Medulla oblongata (tissue), 1 donor: ENCODE data around the gene CRAMP1.

ENCODE experiments used
- DNase-seq: peaks from one replicate; pipeline ENCODE4 v3.0.0-alpha.2; 2015; ENCODE audit errors: extremely low spot score

The CRAMP1 gene

DNA sequence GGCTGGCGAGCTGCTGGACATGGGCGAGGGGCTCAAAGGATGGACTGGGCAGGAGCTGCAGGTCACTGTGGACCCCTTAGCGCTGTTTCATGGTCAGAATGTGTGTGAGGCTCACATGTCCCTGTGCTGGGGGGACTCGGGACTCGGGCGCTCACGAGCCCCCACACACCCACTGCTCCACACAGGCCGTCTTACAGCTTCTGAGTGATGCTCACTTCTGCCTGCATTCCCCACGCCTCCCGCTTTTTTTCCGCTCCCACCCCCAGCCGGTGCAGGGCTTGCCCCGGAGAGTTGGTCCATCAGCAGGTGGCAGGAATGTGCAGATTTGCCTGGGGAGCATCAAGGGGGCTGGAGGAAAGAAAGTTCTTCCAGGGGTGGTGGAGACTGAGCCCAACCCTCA lies 45.7 kb downstream of the CRAMP1 start:
- DNase-seq, result no peak

DNA sequence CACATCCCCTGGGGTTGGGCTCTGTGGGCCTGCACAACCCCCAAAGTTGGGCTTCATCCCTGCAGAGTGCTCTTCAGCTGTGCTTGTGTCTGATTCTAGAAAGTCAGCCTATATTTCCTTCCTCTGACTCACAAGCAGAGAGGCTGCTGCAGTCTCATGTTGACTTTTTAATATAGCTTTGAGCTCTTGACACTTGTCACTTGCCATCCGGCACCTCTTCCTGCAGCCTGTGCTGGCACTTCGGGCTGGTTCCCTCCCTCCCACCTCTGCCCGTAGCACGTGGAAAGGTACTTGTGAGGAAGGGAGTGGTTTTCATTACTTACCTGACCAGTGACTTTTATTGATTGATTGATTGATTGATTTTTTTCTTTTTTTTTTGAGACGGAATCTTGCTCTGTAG lies 46.9 kb downstream of the CRAMP1 start:
- no peak for DNase-seq

DNA sequence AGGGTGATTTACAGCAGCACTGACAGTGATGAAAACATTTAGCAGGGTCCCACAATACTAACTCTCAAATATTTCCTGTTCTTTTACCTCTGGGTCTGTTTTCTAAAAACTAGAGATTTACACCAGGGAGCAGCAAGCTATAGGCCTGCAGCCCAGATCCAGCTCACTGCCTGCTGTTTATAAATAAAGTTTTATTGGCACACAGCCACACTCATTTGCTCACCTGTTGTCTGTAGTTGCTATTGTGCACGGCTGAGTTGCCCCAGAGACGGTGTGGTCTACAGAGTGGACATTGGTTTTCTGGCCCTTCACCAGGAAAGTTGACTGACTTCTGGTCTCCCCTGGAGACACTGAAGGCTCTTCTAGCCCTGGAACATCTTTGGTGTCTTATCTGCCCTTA lies 49.7 kb downstream of the CRAMP1 start:
- no peak for DNase-seq

DNA sequence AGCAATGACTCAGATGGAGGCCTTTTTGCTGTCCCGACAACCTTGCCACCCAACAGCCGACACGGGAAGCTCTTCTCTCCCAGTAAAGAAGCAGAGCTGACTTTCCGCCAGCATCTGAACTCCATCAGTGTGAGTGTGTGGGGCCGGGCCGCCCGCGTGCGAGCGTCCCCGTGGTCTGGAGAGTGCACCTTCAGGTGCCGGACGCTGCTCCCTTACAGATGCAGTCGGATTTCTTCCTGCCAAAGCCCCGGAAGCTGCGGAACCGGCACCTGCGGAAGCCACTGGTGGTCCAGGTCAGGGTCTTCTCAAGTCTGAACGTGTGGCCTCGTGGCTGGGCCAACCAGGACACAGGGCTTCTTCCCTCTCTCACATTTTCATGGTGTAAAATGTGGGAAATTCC lies 50.4 kb downstream of the CRAMP1 start:
- no peak for DNase-seq

DNA sequence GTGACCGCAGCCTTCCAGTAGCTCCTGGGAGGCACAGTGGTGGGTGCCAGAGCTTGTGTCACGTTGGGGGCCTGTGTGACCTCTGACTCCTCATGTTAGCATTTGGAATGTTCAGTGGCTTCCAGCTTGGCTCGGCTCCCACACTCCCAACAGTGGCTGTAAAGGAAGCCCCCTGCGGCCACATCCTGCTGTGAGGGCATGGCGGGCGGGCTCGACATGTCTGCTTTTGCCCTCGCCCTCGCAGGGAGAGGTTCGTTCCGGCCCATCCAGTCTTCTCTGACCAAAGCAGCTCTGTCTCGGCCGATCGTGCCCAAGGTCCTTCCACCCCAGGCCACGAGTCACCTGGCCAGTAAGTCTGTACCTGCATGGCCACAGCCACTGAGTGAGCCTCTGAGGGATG lies 53.7 kb downstream of the CRAMP1 start:
- DNase-seq, result no peak

DNA sequence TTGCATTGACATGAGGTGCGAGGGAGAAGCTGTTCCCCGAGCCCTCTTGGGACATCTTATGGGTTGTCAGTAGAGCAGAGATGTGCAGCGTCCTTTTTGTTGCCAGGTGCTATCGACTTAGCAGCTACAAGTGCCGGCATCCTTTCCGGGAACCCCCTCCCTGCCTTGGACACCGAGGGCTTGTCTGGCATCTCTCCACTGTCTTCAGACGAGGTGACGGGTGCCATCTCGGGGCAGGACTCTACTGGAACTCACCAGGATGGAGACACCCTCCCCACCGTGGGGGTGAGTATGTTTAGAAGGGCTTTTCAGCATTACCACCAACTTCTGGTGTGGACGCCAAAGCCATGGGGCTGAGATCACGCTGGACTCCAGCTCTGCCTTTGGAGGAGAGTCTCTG lies 54.2 kb downstream of the CRAMP1 start:
- DNase-seq, result no peak

DNA sequence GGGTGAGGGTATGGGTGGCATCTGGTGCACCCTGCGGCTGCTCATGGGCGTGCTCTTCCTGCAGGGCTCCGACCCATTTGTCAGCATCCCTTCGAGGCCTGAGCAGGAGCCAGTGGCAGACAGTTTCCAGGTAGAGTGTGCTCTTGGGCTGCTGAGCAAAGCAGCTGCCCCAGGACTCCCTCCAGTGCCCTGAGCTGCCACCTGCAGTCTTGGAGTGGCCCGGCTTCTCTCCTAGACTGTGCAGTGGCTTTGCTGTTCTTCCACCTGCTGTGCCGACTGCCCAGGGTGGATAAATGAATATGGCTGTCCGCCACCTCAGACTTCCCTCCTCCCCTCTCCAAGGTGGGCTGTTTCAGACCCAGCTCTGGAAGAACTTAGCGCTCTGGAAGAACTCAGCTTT lies 55.1 kb downstream of the CRAMP1 start:
- DNase-seq, result no peak

DNA sequence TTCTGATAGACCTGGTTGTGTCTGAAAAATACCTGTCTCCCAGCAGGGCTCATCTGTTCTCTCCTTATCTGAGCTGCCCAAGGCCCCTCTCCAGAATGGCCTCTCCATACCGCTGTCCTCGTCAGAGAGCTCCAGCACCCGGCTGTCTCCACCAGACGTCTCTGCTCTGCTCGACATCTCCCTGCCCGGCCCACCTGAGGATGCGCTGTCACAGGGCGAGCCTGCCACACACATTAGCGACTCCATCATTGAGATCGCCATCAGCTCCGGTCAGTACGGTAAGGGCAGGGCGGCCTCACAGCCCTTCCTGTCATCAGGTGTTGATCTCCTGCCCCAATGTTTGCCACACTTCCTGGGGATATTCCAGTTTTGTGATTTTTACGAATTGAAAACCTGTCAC lies 55.8 kb downstream of the CRAMP1 start:
- no peak for DNase-seq

DNA sequence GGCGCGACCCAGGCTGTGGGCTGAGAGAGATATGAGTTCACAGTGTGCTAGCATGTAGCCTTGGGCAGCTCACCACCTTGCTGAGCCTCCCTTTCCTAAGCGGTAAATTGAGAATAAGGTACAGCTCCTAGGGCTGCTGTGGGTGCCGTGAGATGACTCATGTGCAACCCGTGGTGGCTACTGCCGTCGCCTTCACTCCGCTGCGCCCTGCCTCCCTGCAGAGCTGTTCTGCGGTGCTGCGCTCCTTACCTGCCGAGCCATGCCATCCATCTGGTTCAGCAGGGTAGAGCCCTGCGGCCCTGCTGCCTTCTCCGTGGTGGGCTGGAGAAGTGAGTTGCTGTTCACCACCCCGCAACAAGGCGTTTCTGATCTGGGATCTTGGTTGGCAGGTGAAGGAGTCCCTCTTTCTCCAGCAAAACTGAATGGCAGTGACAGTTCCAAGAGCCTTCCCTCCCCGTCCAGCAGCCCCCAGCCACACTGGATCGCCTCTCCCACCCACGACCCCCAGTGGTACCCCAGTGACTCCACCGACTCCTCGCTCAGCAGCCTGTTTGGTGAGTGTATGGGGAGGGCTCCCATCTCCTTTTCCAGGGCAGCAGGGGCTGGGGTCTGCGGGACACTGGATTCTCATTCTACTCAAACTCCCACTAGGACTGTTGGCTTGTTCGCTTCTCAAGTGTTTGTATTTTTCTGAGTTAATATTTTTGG lies 56.6 kb downstream of the CRAMP1 start:
- no peak for DNase-seq

DNA sequence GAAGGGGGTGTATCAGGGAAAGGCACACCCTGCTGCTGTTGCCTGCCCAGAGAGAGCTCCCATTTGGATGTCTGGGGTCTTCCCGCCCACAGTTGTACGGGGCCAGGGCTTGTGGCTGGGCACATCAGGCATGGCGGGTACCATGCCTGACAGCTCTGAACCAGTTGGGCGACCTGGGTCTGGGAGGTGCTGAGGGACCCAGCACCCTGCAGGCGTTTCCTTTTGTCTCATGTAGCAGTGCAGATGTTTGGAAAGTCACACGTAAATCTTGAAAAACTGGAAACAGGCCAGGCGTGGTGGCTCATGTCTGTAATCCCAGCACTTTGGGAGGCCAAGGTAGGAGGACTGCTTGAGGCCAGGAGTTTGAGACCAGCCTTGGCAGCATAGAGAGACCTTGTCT lies 57.5 kb downstream of the CRAMP1 start:
- no peak for DNase-seq

DNA sequence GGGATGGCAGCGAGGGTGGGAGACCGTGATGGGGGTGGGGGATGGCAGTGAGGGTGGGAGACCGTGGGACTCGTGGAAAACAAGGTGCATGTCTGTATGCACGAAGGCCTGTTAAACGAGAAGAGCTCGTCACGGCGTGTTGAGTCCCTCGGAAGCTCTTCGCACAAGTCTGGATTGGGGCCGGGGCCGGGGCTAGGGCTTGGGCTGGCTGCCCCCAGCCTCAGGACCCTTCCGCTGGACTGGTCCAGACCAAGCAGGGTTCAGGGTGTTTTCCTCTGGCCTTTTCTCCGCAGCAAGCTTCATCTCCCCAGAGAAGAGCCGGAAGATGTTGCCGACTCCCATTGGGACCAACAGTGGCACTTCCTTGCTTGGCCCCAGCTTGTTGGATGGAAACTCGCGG lies 58.2 kb downstream of the CRAMP1 start:
- DNase-seq, result no peak

DNA sequence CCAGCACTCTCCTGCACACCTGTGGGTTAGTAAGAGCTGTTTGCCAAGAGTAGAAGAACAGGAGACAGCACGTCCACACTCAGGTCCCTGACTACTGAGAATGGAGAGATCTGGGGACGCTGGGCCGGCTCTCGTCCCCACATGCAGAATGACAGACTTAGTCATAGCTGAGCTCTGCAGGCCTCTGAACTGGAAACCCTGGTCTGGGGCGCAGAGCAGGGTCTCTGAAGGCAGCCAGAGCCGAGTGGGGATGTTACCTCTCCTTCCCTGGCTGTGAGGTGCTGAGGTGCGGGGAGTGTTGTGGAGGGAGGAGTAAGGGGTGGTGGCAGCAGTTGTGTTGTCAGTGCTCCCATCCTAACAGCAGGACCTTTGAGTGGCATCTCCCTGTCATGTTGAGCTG lies 58.7 kb downstream of the CRAMP1 start:
- DNase-seq, result no peak

DNA sequence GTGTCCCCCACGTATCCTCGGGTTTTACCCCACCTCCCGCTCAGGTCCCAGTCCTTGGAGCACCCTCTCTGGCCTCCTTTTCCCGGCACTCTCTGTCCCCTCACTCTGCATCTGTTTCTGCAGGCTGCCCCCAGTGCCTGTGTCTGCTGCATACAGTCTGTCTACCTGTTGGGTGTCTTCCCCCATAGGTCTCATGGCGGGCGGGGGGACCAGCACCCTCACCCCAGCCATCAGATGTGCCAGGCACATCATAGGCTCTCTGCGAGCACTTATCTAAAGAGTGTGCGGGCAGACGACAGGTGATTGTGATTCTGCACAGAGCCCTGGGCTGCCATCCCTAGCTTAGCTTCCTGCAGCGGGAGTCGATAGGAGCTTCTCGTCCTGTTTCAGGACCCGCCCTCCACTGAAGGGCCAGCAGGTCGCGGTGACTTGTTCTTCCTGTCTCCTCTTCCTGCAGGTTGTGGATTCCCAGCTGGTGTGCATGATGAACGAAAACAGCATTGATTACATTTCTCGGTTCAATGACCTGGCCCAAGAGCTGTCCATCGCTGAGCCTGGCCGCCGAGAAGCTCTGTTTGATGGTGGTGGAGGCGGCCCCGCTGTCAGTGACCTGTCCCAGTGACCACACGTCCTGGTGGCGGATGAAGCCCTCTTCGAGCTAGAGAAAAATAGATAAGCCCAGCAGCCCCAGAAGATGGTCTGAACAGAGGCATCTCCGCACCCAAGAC lies 61.4 kb downstream of the CRAMP1 start:
- DNase-seq, result no peak

DNA sequence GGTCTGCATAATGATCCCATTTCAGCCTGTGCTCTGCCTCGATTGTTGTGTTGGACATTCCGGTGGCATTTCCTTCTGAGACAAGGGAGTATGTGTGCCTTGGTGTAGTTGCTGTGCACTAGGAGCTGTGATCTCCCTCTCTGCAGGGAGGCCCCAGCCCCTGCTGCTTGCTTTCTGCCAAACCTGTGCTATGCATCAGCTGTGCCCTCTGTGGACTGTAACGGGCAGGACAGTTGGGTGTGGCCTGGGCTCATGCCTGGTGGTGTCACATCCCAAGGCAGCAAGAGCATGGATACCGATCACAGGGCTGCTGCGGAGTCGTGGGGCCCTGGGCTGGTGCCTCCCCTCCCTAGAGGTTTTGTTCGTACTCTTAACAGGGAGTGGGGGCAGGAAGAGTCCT lies 62.1 kb downstream of the CRAMP1 start:
- DNase-seq, result no peak

DNA sequence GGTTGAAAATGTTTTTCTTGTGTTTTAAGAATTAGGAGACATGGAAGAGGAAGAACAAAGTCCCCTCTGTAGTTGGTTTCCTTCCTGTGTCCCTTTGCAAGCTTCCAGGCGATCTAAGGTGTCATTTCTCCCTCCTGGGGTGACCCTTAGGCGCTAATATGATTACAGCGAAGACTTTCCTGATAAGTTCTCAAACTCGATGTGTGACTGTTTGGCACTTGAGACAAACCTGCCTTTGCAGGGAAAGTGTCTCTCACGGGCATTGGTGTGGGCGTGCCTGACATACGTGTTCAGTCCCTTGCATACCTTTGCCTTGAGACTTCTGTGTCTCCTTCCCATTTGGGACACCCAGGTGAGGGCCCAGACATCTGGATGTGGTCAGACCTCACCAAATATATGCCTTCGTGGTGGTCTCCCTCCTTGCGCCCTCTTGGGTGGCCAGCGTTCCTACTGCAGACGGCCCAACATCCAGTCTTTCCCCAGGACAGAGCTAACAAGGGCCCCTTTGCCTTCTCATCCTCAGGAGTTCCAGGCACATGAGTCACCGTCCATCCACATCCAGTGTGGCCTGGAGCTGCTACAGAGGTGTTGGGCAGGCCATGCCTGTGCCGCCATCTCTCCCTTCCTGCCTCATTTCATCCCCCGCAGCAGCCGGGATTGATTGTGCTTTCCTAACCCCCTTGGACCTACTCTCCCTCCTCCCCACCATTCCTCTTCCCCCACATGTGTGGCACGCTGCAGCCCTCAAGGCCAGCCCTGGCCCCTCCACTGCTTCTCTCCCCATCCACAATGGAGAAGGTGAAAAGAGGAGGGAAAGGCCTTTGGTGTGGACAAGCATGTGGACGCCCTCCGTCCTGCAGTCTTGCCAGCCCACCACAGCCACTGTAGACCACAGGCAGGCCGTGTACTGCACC lies 62.8 kb downstream of the CRAMP1 start:
- DNase-seq, result no peak

DNA sequence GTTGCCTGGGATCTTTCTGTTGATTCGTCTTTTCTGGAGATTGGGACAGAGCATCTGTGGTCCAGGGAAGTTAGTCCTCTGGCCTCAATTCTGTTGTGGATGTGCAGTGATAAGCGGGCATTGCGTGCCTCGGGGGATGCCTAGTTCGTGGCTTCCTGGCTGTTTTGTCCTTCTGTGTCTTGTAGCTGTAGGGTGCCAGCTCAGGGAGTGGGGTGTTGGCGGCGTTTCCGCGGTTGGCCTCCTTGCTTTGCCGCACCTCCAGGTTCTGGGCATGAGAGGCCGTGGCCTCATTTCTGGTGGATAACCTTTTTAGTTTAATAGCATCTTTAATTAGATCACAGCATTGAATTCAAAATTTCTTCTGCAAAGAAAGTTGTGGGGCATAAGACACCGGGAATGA lies 64.5 kb downstream of the CRAMP1 start:
- no peak for DNase-seq

DNA sequence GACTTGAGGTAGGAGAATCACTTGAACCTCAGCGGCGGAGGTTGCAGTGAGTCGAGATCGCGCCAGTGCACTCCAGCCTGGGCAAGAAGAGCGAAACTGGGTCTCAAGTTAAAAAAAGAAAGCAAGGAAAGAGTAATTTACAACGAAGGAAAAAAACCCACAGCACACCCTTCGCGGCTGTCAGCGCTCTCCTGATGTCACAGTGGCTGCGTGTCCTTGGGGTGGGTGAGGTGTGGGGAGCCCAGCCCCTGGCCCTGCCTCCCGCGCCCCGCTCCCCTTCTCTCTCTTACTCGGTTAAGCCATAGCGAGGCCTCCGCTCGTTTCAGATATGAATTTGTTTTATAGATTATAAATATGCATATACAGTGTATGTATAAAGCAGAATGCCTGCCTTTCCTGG lies 65.2 kb downstream of the CRAMP1 start:
- DNase-seq, result no peak

DNA sequence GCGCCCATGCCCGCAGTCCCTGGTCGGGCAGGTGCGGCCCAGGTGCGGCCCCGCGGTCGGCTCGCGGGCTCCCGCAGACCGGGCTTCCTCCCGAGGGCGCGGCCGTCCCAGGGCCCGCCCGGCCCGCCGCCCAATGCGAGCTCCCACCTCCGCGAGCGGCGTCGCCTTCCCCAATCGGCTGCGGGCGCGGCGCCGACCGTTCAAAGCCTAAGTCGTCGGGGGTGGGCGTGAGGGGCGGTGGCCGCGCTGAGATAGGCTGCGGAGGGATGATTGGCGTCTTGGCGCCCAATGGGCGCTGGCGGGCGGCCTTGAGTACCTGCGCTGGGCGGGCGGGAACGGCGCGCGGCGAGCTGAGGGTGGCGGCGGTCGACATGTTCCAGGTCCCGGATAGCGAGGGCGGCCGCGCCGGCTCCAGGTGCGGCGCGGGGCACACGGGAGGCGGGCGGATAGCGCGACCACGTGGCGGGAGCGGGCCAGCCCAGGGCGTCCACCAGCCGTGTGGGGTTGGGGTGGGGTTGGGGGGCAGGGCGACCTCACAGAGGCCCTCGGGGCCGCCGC lies 65.9 kb downstream of the CRAMP1 start, which contains the start of gene JPT2:
JPT2 (plus strand) TSS at position 338 of the 558 bp plus-strand sequence; CDS start at position 372, 34 bp downstream.
- DNase-seq, result peak; percentile 96

DNA sequence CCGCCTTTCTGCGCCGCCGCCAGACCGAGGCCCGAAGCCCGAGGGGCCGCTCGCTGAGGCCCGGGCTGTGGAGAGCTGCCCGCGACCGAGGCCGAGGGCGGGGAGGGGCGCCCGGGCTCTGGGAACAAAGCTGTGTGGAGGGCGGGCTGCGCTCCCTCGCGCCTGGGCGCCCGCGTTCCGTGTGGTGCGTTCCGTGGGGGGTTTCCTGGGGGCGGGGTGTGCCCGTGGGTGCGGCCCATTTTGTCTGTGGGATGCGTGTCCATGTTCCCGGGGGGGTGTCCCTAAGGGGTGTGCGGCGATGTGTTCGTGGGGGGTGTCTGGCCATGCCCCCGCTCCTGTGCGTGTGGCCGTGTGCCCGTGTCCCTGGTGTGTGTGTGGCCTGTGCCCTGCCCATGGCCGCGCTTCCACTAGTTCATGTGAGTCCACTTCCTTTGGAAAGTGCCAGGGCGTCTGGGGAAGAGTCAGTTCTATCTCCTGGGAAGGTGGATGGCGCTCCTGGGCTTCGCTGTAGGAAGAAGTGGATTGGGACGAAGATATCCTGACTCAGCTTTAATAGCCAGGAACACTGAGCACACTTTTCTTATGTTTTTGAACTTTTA lies 66.4 kb downstream of the CRAMP1 start:
- DNase-seq, result peak; percentile 41

DNA sequence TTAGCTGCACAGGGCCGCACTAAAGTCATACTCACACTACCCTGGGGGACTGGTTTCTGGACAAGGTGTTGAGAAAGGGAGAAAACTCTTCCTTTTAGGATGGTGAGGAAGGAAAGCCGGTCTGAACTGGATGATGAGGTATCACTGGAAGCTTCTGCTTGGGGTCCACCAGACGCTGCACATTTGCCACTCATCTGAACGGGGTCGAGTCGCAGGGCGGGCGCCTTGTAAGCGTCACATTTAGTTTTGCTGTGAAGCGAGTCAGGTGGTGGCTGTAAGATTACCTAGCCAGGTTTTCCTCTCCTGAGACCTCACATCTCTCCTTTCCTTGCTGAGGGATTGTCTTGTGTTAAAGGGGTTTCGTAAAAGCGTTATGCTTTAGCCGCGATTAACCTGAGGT lies 68.2 kb downstream of the CRAMP1 start:
- no peak for DNase-seq

DNA sequence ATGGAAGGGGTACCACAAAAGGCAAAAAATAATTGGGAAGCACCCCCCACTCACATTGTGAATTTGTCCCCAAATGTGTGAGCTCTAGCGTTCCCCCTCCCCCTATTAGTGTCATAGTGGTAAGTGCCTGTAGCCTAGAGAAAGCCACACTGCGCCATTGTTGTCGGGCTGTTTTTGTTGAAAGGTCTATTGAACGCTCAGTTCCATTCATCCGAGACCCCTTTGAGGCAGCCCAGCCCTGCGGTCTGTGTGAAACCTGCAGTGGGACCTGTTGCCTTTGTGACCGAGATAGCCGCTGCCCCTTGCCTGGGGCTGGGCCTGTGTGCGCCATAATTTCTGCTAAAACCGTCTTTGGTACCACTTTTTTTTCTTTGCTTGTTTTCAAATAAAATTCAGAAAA lies 68.9 kb downstream of the CRAMP1 start:
- DNase-seq, result peak; percentile 73
